ENCODE measurements around the gene ZGRF1. TPM values are rescaled to one million over a fixed set of nuclear protein-coding genes. Genes with fewer than 3 reads are reported as not detected.

The ZGRF1 gene
- total RNA-seq, 1 donor, result 15.1 TPM

GRCh38 chr4:112567536-112567935, 69.2 kb downstream of the ZGRF1 start:
- no peak for TF ChIP-seq CTCF (IDR thresholded peaks at IDR 0.05; ENCODE audit: insufficient read depth, low read depth, low read length)
- no peak for DNase-seq (ENCODE audit: low read depth)
- no peak overlapping the region for H3K4me3 ChIP-seq (ENCODE audit: low read depth, low read length)

DNA sequence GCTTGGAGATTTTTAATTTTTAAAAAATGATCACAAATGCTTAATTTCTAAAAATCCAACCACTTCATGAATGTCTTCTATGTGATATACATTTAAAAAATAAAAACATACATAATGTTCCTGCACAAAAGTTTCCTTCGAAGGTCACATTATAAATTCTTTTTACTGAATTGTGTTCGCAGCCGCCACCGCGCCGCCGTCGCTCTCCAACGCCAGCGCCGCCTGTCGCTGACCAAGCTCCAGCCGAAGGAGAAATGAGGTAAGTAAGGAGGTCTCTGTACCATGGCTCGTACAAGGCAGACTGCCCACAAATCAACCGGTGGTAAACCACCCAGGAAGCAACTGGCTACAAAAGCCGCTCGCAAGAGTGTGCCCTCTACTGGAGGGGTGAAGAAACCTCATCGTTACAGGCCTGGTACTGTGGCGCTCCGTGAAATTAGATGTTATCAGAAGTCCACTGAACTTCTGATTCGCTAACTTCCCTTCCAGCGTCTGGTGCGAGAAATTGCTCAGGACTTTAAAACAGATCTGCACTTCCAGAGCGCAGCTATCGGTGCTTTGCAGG, 71.9 kb downstream of the ZGRF1 start:
- TF ChIP-seq CTCF (IDR thresholded peaks at IDR 0.05; ENCODE audit: insufficient read depth, low read depth, low read length), result no peak
- no peak for DNase-seq (ENCODE audit: low read depth)
- H3K4me3 ChIP-seq (ENCODE audit: low read depth, low read length), result no peak overlapping the region

GRCh38 chr4:112563431-112564200, 73.1 kb downstream of the ZGRF1 start:
- DNase-seq (ENCODE audit: low read depth), result no peak
- no peak for TF ChIP-seq CTCF (IDR thresholded peaks at IDR 0.05; ENCODE audit: insufficient read depth, low read depth, low read length)
- H3K4me3 ChIP-seq (ENCODE audit: low read depth, low read length), result no peak overlapping the region

DNA sequence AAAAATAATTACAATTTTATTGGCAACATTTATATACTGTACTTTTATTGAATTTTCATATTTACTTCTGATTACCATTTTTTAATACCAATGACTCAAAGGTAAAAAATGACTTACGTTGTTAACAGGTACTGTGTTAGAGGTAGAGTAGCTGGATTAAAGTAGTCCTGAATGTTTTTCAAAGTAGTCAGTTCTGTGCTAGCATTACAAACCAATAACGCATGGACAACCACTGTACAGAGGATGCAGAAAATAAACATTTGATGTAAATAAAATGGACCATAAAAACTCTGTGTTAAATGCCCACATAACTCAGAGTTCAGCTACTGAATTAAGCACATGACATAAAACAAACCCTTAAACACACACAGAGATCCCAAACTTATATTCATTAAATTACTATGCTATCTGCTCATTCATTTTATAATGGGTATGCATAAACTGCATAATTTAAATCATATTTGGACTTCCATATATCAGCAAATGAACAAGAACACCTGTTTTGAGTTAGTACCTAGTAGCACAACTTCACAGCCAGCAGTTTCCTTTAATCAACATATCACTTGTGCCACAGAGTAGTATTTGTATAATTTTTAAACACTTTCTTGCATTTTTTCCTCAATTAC, 74.3 kb downstream of the ZGRF1 start:
- no peak overlapping the region for H3K4me3 ChIP-seq (ENCODE audit: low read depth, low read length)
- no peak for DNase-seq (ENCODE audit: low read depth)
- no peak for TF ChIP-seq CTCF (IDR thresholded peaks at IDR 0.05; ENCODE audit: insufficient read depth, low read depth, low read length)

DNA sequence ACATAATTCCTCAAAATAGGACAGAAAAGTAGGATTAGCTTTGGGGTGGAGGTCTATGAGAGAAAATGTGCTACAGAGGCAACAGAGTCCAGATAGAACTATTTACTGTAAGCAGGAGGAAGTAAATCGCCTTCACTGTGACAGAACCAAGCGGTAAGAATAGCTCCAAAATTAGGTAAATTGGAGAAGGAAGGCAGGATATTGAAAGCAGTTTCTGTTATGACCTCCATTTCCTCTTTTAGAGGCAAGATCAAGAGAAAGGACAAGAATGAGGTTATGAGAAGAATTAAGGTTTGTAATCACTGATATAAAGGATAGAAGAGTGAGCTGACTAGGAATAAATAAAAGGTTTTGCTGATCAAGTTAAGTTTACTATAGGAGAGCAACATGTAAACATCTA, 76.6 kb downstream of the ZGRF1 start:
- no peak for DNase-seq (ENCODE audit: low read depth)
- TF ChIP-seq CTCF (IDR thresholded peaks at IDR 0.05; ENCODE audit: insufficient read depth, low read depth, low read length), result no peak

GRCh38 chr4:112559053-112559452, 77.7 kb downstream of the ZGRF1 start:
- no peak for TF ChIP-seq CTCF (IDR thresholded peaks at IDR 0.05; ENCODE audit: insufficient read depth, low read depth, low read length)
- H3K4me3 ChIP-seq (ENCODE audit: low read depth, low read length), result no peak overlapping the region
- DNase-seq (ENCODE audit: low read depth), result no peak

More for the DNA sequence above, 76.6 kb downstream of the ZGRF1 start:
- H3K4me3 ChIP-seq (ENCODE audit: low read depth, low read length), result no peak overlapping the region

Measured in fibroblast of villous mesenchyme (primary cell).